Activated naive CD8-positive, alpha-beta T cell treated with anti-CD3 and anti-CD28 coated beads, Interleukin-2, amount 50 U/mL, for 24 hours (primary cell): Measurements from ENCODE around the gene PCDHB15.
"Not testable (repeated sequence)": the region's sequence is repeated elsewhere in the genome, so short reads cannot be mapped to it uniquely, and the experiment has no call there.

ENCODE experiments used
- ATAC-seq: fragments of 150-1000 bp; cut with Tn5 transposase; one replicate; pipeline ENCODE4 v1.10.0; 2021
- DNase-seq: peaks from one replicate; pipeline ENCODE4 v3.0.0; 2021
- H3K27ac Mint-ChIP-seq: one replicate; pipeline ENCODE4 v1.8.0; 2021; ENCODE audit warnings: mild to moderate bottlenecking, mixed read lengths
- H3K27me3 Mint-ChIP-seq: one replicate; pipeline ENCODE4 v1.8.0; 2021; ENCODE audit warnings: mixed read lengths
- H3K36me3 Mint-ChIP-seq: one replicate; pipeline ENCODE4 v1.8.0; 2021; ENCODE audit warnings: low read depth, mixed read lengths
- H3K4me1 Mint-ChIP-seq: one replicate; pipeline ENCODE4 v1.8.0; 2021; ENCODE audit warnings: mixed read lengths
- H3K4me3 Mint-ChIP-seq: one replicate; pipeline ENCODE4 v1.8.0; 2021; ENCODE audit warnings: mild to moderate bottlenecking, moderate library complexity, mixed read lengths
- H3K9me3 Mint-ChIP-seq: one replicate; pipeline ENCODE4 v1.8.0; 2021; ENCODE audit warnings: mixed read lengths

Gene PCDHB15

DNA sequence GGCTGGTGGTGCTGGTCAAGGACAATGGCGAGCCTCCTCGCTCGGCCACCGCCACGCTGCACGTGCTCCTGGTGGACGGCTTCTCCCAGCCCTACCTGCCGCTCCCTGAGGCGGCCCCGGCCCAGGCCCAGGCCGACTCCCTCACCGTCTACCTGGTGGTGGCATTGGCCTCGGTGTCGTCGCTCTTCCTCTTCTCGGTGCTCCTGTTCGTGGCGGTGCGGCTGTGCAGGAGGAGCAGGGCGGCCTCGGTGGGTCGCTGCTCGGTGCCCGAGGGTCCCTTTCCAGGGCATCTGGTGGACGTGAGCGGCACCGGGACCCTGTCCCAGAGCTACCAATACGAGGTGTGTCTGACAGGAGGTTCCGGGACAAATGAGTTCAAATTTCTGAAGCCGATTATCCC is 19.8 kb upstream of the PCDHB15 start:
- H3K4me3 Mint-ChIP-seq, DNase-seq, ATAC-seq, H3K4me1 Mint-ChIP-seq, H3K36me3 Mint-ChIP-seq, H3K27ac Mint-ChIP-seq: not testable (repeated sequence)
- peaks cover 25% of the 10 kb centered on the region for H3K9me3 Mint-ChIP-seq
- H3K27me3 Mint-ChIP-seq = peaks cover 41% of the 10 kb centered on the region

DNA sequence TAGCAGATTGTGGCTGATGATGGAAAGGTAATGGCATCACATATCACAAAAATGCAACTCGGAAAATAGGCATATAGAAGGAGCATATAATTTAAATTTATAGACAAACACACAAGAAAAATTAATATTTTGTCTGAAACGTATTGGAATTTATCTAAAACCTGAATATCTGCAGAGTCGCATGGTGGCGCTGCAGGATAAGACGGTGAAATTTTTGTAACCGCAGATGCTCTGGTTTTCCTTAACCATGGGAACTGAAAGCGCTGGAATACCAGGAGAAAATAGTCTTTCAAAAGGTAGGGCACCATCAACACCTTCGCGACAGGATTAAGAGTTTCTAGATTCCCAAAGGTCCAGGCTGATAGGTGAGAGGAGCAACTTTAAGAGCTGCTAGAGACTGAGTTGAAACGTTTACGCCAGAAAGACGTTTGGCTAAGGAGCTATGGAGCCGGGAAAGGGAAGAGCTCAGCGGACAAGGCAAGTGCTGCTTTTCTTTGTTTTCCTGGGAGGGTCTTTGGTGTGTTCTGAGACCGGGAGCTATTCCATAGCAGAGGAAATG is 11.0 kb upstream of the PCDHB15 start:
- peaks cover 40% of the 10 kb centered on the region for H3K9me3 Mint-ChIP-seq
- no peak overlapping the region for H3K4me3 Mint-ChIP-seq
- no peak for ATAC-seq
- no peaks in the 10 kb centered on the region for H3K4me1 Mint-ChIP-seq
- peaks cover 36% of the 10 kb centered on the region for H3K27me3 Mint-ChIP-seq
- peaks cover 13% of the 10 kb centered on the region for H3K36me3 Mint-ChIP-seq
- no peak overlapping the region for H3K27ac Mint-ChIP-seq
- no peak for DNase-seq

GRCh38 chr5:141235922-141236321 is 9.3 kb upstream of the PCDHB15 start:
- not testable (repeated sequence) for H3K4me1 Mint-ChIP-seq, ATAC-seq, H3K4me3 Mint-ChIP-seq, H3K27ac Mint-ChIP-seq, DNase-seq
- H3K9me3 Mint-ChIP-seq = peaks cover 56% of the 10 kb centered on the region
- H3K27me3 Mint-ChIP-seq = peaks cover 49% of the 10 kb centered on the region
- H3K36me3 Mint-ChIP-seq = peaks cover 18% of the 10 kb centered on the region

GRCh38 chr5:141236516-141237313 is 8.5 kb upstream of the PCDHB15 start:
- DNase-seq = no peak
- Mint-ChIP-seq H3K9me3 (peaks cover 52% of the 10 kb centered on the region), H3K27ac (no peak overlapping the region), H3K36me3 (peaks cover 20% of the 10 kb centered on the region), H3K4me3 (no peak overlapping the region), H3K4me1 (no peaks in the 10 kb centered on the region), H3K27me3 (peaks cover 52% of the 10 kb centered on the region)
- ATAC-seq = no peak

GRCh38 chr5:141241496-141241895 is 3.7 kb upstream of the PCDHB15 start:
- no peaks in the 10 kb centered on the region for H3K4me1 Mint-ChIP-seq
- H3K27ac Mint-ChIP-seq = no peak overlapping the region
- ATAC-seq (no peak), DNase-seq (no peak)
- peaks cover 65% of the 10 kb centered on the region for H3K27me3 Mint-ChIP-seq
- H3K4me3 Mint-ChIP-seq = no peak overlapping the region
- peaks cover 68% of the 10 kb centered on the region for H3K9me3 Mint-ChIP-seq
- peaks cover 27% of the 10 kb centered on the region for H3K36me3 Mint-ChIP-seq

GRCh38 chr5:141246971-141247370 is 1.8 kb downstream of the PCDHB15 start:
- peaks cover 20% of the 10 kb centered on the region for H3K36me3 Mint-ChIP-seq
- DNase-seq, H3K4me3 Mint-ChIP-seq, H3K27ac Mint-ChIP-seq, H3K4me1 Mint-ChIP-seq, ATAC-seq: not testable (repeated sequence)
- H3K9me3 Mint-ChIP-seq = peaks cover 72% of the 10 kb centered on the region
- H3K27me3 Mint-ChIP-seq = peaks cover 36% of the 10 kb centered on the region

DNA sequence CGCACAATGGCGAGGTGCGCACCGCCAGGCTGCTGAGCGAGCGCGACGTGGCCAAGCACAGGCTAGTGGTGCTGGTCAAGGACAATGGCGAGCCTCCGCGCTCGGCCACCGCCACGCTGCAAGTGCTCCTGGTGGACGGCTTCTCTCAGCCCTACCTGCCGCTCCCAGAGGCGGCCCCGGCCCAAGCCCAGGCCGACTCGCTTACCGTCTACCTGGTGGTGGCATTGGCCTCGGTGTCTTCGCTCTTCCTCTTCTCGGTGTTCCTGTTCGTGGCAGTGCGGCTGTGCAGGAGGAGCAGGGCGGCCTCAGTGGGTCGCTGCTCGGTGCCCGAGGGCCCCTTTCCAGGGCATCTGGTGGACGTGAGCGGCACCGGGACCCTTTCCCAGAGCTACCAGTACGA is 2.2 kb downstream of the PCDHB15 start:
- not testable (repeated sequence) for H3K4me3 Mint-ChIP-seq, ATAC-seq, H3K27ac Mint-ChIP-seq, DNase-seq, H3K4me1 Mint-ChIP-seq
- peaks cover 34% of the 10 kb centered on the region for H3K27me3 Mint-ChIP-seq
- H3K36me3 Mint-ChIP-seq = peaks cover 20% of the 10 kb centered on the region
- peaks cover 75% of the 10 kb centered on the region for H3K9me3 Mint-ChIP-seq

DNA sequence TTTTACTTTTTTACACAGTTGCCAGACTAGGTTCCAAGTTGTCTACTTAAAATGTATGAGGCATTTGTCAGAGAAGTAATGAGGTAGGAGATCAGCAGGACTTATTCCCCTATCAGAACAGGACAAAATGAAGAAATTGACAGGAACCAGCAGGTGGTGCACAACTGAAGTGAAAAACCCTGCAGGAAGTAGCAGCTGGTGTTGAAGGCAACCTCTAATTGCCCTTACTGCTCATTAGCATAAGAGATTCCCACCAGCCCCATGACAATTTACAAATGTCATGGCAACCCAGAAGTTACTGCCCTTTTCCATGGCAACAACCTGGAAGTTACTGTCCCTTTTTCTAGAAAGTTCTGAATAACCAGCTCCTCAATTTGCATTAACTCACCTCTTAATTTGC is 5.4 kb downstream of the PCDHB15 start:
- no peaks in the 10 kb centered on the region for H3K4me1 Mint-ChIP-seq
- ATAC-seq = no peak
- H3K4me3 Mint-ChIP-seq = no peak overlapping the region
- peaks cover 10% of the 10 kb centered on the region for H3K27me3 Mint-ChIP-seq
- peaks cover 18% of the 10 kb centered on the region for H3K36me3 Mint-ChIP-seq
- DNase-seq = no peak
- no peak overlapping the region for H3K27ac Mint-ChIP-seq
- peaks cover 74% of the 10 kb centered on the region for H3K9me3 Mint-ChIP-seq

GRCh38 chr5:141258464-141258863 is 13.3 kb downstream of the PCDHB15 start:
- Mint-ChIP-seq H3K36me3 (peaks cover 52% of the 10 kb centered on the region), H3K27me3 (no peaks in the 10 kb centered on the region), H3K9me3 (peaks cover 79% of the 10 kb centered on the region), H3K27ac (no peak overlapping the region), H3K4me3 (no peak overlapping the region), H3K4me1 (no peaks in the 10 kb centered on the region)
- DNase-seq = no peak
- no peak for ATAC-seq

- Mint-ChIP-seq H3K4me3 (no peak overlapping the region), H3K36me3 (peaks cover 54% of the 10 kb centered on the region), H3K27ac (no peak overlapping the region), H3K4me1 (no peaks in the 10 kb centered on the region), H3K27me3 (no peaks in the 10 kb centered on the region), H3K9me3 (peaks cover 77% of the 10 kb centered on the region)
- DNase-seq = no peak
- ATAC-seq = no peak
Measured at GRCh38 chr5:141258948-141259347, 13.8 kb downstream of the PCDHB15 start.

DNA sequence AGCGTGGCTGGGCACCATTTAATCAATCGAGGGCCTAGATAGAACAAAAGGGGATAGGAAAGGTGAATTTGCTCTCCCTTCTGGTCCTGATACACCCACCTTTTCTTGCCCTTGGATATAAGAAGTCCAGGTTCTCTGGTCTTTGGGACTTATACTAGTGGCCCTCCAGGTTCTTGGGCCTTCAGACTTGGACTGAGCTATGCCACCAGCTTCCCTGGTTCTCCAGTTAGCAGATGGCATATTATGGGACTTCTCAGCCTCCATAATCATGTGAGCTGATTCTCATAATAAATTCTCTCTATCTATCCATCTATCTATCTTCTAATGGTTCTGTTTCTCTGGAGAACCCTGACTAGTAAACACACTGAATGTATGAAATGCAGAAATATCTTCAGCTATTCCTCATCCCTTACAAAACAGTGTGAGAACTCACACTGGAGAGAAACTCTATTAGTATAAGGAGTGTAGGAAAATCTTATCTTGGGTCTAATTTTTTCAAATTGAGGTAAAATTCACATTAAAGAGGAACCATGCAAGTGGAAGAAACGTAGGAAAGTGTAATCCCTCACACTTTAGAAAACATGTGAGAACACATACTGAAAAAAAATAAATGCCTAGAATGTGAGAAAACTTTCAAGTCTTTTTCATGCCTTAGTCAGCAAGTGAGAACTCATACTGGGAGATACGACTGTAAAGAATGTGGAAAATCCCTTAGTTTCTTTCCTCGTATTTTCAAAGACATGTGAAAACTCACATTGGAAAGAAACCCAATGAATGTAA is 15.5 kb downstream of the PCDHB15 start:
- H3K27ac Mint-ChIP-seq = no peak overlapping the region
- H3K4me3 Mint-ChIP-seq = no peak overlapping the region
- H3K36me3 Mint-ChIP-seq = peaks cover 54% of the 10 kb centered on the region

GRCh38 chr5:141261238-141261546 is 16.0 kb downstream of the PCDHB15 start:
- Mint-ChIP-seq H3K27ac (no peak overlapping the region), H3K4me3 (no peak overlapping the region), H3K9me3 (peaks cover 74% of the 10 kb centered on the region), H3K27me3 (no peaks in the 10 kb centered on the region), H3K36me3 (peaks cover 55% of the 10 kb centered on the region), H3K4me1 (no peaks in the 10 kb centered on the region)
- no peak for DNase-seq
- no peak for ATAC-seq

More for the DNA sequence above, 15.5 kb downstream of the PCDHB15 start:
- ATAC-seq (no peak), DNase-seq (no peak)
- no peaks in the 10 kb centered on the region for H3K27me3 Mint-ChIP-seq
- H3K9me3 Mint-ChIP-seq = peaks cover 74% of the 10 kb centered on the region
- H3K4me1 Mint-ChIP-seq = no peaks in the 10 kb centered on the region

- Mint-ChIP-seq H3K4me3 (no peak overlapping the region), H3K27ac (no peak overlapping the region), H3K9me3 (peaks cover 71% of the 10 kb centered on the region), H3K27me3 (no peaks in the 10 kb centered on the region), H3K36me3 (peaks cover 44% of the 10 kb centered on the region), H3K4me1 (no peaks in the 10 kb centered on the region)
- DNase-seq (no peak), ATAC-seq (no peak)
Measured at GRCh38 chr5:141269195-141269594, 24.0 kb downstream of the PCDHB15 start.

DNA sequence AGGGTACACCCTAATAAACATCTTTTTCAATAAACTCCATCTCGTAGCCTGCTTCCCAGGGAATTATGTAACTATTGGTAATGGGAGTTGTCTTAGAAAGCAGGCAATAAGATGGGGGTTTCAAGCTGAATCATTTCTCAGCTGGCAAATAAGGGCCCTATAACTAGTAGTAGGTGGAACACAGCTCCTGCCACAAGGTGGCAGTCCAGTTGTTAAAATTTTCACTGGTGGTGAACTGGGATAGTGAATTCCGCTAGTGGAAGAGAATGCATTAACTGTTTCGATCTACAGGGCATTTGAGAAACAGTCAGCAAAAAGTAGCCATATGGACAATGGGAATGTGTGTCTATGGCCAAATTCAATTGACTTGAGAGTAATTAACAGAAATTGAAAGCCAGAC is 27.7 kb downstream of the PCDHB15 start:
- Mint-ChIP-seq H3K27me3 (no peaks in the 10 kb centered on the region), H3K9me3 (peaks cover 65% of the 10 kb centered on the region), H3K36me3 (peaks cover 30% of the 10 kb centered on the region), H3K4me3 (no peak overlapping the region), H3K27ac (no peak overlapping the region), H3K4me1 (no peaks in the 10 kb centered on the region)
- no peak for ATAC-seq
- DNase-seq = no peak

DNA sequence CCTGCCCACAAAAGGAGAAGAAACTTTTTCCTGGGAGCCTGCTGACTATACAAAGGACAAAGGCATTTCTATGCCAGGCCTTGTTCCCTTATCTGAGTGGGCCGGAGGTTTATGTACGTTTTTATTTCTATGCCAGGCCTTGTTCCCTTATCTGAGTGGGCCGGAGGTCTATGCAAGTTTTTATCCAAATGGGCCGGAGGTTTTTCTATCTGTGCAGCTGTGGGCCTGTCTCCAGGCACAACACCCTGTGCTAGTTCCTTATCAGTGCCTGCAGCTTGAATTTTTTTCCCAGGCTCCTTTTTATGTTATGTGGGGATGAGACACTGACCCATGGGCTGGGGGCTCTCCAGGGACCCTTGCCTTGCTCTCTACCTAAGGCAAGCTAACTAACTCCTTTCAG is 53.2 kb downstream of the PCDHB15 start:
- Mint-ChIP-seq H3K4me1 (no peaks in the 10 kb centered on the region), H3K27me3 (no peaks in the 10 kb centered on the region), H3K36me3 (peaks cover 38% of the 10 kb centered on the region), H3K4me3 (no peak overlapping the region), H3K9me3 (peaks cover 55% of the 10 kb centered on the region), H3K27ac (no peak overlapping the region)
- DNase-seq = no peak
- ATAC-seq = no peak
